Ovary (tissue), 10 donors: ENCODE measurements around the gene CSGALNACT2. TPM values are rescaled to one million over a fixed set of nuclear protein-coding genes. Genes with fewer than 3 reads are reported as not detected.

ENCODE experiments used
- DNase-seq, 5 donors: peaks; one replicate each; pipeline ENCODE4 v3.0.0-alpha.2; 2019 to 2020
- H3K27ac ChIP-seq, 2 donors: fragments of 200-600 bp; one replicate each; pipeline versions ENCODE4 v1.5.1 to v1.8.0; 2019 to 2022
- H3K27me3 ChIP-seq: fragments of 200-600 bp; one replicate; pipeline ENCODE4 v1.8.0; 2022
- H3K36me3 ChIP-seq: fragments of 200-600 bp; sonication (generic); one replicate; pipeline ENCODE4 v1.5.1; 2019
- H3K4me1 ChIP-seq: one replicate; pipeline ENCODE4 v1.8.1; 2013; ENCODE audit warnings: mild to moderate bottlenecking, moderate library complexity; ENCODE audit not compliant: insufficient read depth
- H3K4me3 ChIP-seq: fragments of 200-600 bp; sonication (generic); one replicate; pipeline ENCODE4 v1.5.1; 2017
- H3K9me3 ChIP-seq, 2 donors: fragments of 200-600 bp in 1 of 2; sonication (generic) in 1 of 2; one replicate each; pipeline versions ENCODE4 v1.5.1 to v1.8.1; 2013 to 2019; ENCODE audit warnings: mild to moderate bottlenecking in 1 of 2, moderate library complexity in 1 of 2
- CTCF ChIP-seq, 3 donors: fragments of 450-650 bp in 2 of 3; fragments of 200-600 bp in 1 of 3; IDR thresholded peaks; one replicate each; pipeline versions ENCODE4 v1.5.1 to v1.8.0; 2016 to 2022; ENCODE audit warnings: antibody characterized with exemption in 3 of 3, mild to moderate bottlenecking in 1 of 3
- EP300 ChIP-seq: sonication (generic); formaldehyde crosslinking; IDR thresholded peaks from one replicate; pipeline ENCODE4 v1.6.1; 2017; ENCODE audit warnings: antibody characterized with exemption
- POLR2A ChIP-seq: fragments of 450-650 bp; IDR thresholded peaks from one replicate; pipeline ENCODE4 v1.6.1; 2017; ENCODE audit warnings: antibody characterized with exemption, mild to moderate bottlenecking, moderate library complexity
- WGBS, 3 donors: extraction: QIAGEN DNeasy Blood & Tissue Kit in 1 of 3; methylation state at CpG; one replicate each; pipeline versions ENCODE4 v1.1.5 to v1.1.7; 2013 to 2017; 5-methylcytosine and 5-hydroxymethylcytosine counted together
- intact Hi-C, 4 donors: fragments of 100-400 bp; cut with DNase I; formaldehyde crosslinking; loops; one replicate each; pipeline versions ENCODE4 v1.11.0 to v1.15.1; 2022 to 2023
- long read RNA-seq, 3 donors: library from polyadenylated mRNA in 2 of 3; unstranded in 2 of 3; transcript quantifications; one replicate each; pipeline ENCODE4 v2.0.0 and lab custom pipeline, GENCODE V29; 2021 to 2026
- polyA plus RNA-seq, 2 donors: library from polyadenylated mRNA; stranded (reverse); fragments of 200-250 nt in 1 of 2; fragments of 350-450 nt in 1 of 2; fragmentation: Illumina TruSeq in 1 of 2; extraction: RNeasy Lipid Tissue Mini Kit (QIAGEN cat#74804) in 1 of 2; gene quantifications; one replicate each; pipeline ENCODE4 v1.2.3, GENCODE V29; 2013 to 2014
- total RNA-seq, 7 donors: library from RNA; depleted of rRNA in 2 of 7; stranded (reverse); fragments of >200 nt in 2 of 7; fragmentation: NEBNext Ultra II Directional in 3 of 7; extraction: Animal tissue kit (Norgen Biotek cat#: 25700) in 3 of 7; gene quantifications; one replicate each; pipeline versions ENCODE4 v1.1.0 to v1.2.4, GENCODE V29; 2016 to 2023
- donor health status: DM: no; HTN: no; CAD: no; lungs with moderate emphysema.
- donor health status: DM: no; HTN: no; CAD: no.
- donor health status: Bipolar disorder and iron deficiency.
- donor health status: DM: yes; HTN: yes; CAD: no.
- donor health status: DM: no; HTN: no; CAD: no.
- donor health status: DM: yes; HTN: yes; CAD: no.

CSGALNACT2 gene
- total RNA-seq (10 to 100 TPM; 17.0 to 27.2 (median 22.3) TPM), polyA plus RNA-seq (10 to 100 TPM; 14.8 to 21.8 TPM)
- long read RNA-seq, donor 1, partial matches to known transcripts, result 2 of 6 reads
- long read RNA-seq, donor 1, other reads (novel, unspliced or antisense), result 2 of 6 reads
- long read RNA-seq, donor 2, partial matches to known transcripts, result 0 of 3 reads
- long read RNA-seq, donor 2, other reads (novel, unspliced or antisense), result 0 of 3 reads
- long read RNA-seq, donor 3, transcript CSGALNACT2-201 (8 exons, 3,730 nt), result major isoform, 34 of 44 reads
- long read RNA-seq, donor 3, partial matches to known transcripts, result 2 of 44 reads
- long read RNA-seq, donor 3, other reads (novel, unspliced or antisense), result 8 of 44 reads

GRCh38 chr10:43138021-43138756 is at the start of gene CSGALNACT2:
CSGALNACT2 (plus strand) TSS chr10:43138445; CDS start chr10:43155150, 16,705 bp downstream.
- peak; percentile 83 to 91 (median 88) for DNase-seq
- Histone ChIP-seq H3K27me3 (no peaks in the 10 kb centered on the region), H3K4me3 (peak within 1 kb of the TSS; percentile 94), H3K27ac (peak within 1 kb of the TSS; percentile 96 to 97), H3K4me1 (peaks cover 4% of the 10 kb centered on the region), H3K9me3 (no peaks in the 10 kb centered on the region), H3K36me3 (no peaks in the 10 kb centered on the region)
- TF ChIP-seq CTCF (IDR thresholded peaks at IDR 0.05) (peak in 1 of 3 donors; percentile 11), POLR2A (peak; percentile 86), EP300 (no peak)
- WGBS, 3 donors, result 0 to 1% (median 1%) methylated on average over 52 to 93 of the region's 93 CpGs
- intact Hi-C loops, result no loop called here

- H3K4me3 ChIP-seq, result no peak overlapping the region
- H3K27me3 ChIP-seq, result no peaks in the 10 kb centered on the region
- no peak for DNase-seq
- H3K36me3 ChIP-seq, result no peaks in the 10 kb centered on the region
- no peak overlapping the region for H3K27ac ChIP-seq
- 85 to 90% (median 87%) methylated on average over 10 of the region's 10 CpGs for WGBS, 3 donors
- no peak for TF ChIP-seq CTCF (IDR thresholded peaks at IDR 0.05)
- TF ChIP-seq EP300, result no peak
- no peak for TF ChIP-seq POLR2A
- H3K4me1 ChIP-seq, result no peaks in the 10 kb centered on the region
- no peaks in the 10 kb centered on the region for H3K9me3 ChIP-seq
- intact Hi-C loops, result no loop called here
These were observed 48.7 kb upstream of the CSGALNACT2 start for GRCh38 chr10:43089519-43089918.

- no peaks in the 10 kb centered on the region for H3K4me1 ChIP-seq
- no peaks in the 10 kb centered on the region for H3K27me3 ChIP-seq
- DNase-seq, result no peak
- no peak overlapping the region for H3K27ac ChIP-seq
- TF ChIP-seq POLR2A (no peak), CTCF (IDR thresholded peaks at IDR 0.05) (no peak), EP300 (no peak)
- H3K36me3 ChIP-seq, result no peaks in the 10 kb centered on the region
- intact Hi-C loops, result no loop called here
- WGBS, 3 donors, result 65 to 76% (median 66%) methylated on average over 8 of the region's 8 CpGs
- H3K9me3 ChIP-seq, result no peaks in the 10 kb centered on the region
- H3K4me3 ChIP-seq, result no peak overlapping the region
These were observed 48.1 kb upstream of the CSGALNACT2 start for GRCh38 chr10:43090188-43090587.

- 81 to 87% (median 82%) methylated on average over 10 of the region's 10 CpGs for WGBS, 3 donors
- TF ChIP-seq CTCF (IDR thresholded peaks at IDR 0.05) (no peak), EP300 (no peak), POLR2A (no peak)
- H3K9me3 ChIP-seq, result no peaks in the 10 kb centered on the region
- no peaks in the 10 kb centered on the region for H3K4me1 ChIP-seq
- intact Hi-C loops, result no loop called here
- no peak overlapping the region for H3K27ac ChIP-seq
- DNase-seq, result no peak
- H3K27me3 ChIP-seq, result no peaks in the 10 kb centered on the region
- H3K4me3 ChIP-seq, result no peak overlapping the region
- H3K36me3 ChIP-seq, result no peaks in the 10 kb centered on the region
These were observed 47.6 kb upstream of the CSGALNACT2 start for GRCh38 chr10:43090664-43091063.
